Skeletal muscle tissue (tissue), 4 donors: ENCODE measurements around the gene HACE1. TPM values are rescaled to one million over a fixed set of nuclear protein-coding genes. Genes with fewer than 3 reads are reported as not detected.
"Not testable (repeated sequence)": the region's sequence is repeated elsewhere in the genome, so short reads cannot be mapped to it uniquely, and the experiment has no call there.

Source experiments
- H3K27ac ChIP-seq: one replicate; pipeline ENCODE4 v1.7.0; 2013; ENCODE audit warnings: mild to moderate bottlenecking, low read depth, low read length, inconsistent platforms
- H3K27me3 ChIP-seq, 3 donors: one replicate each; pipeline ENCODE4 v1.7.0; 2013; ENCODE audit warnings: low read length in 3 of 3; ENCODE audit not compliant: control insufficient read depth in 3 of 3, insufficient read depth in 3 of 3
- H3K36me3 ChIP-seq, 3 donors: one replicate each; pipeline ENCODE4 v1.7.0; 2013; ENCODE audit warnings: low read length in 3 of 3; ENCODE audit not compliant: control insufficient read depth in 3 of 3, insufficient read depth in 3 of 3
- H3K4me1 ChIP-seq, 3 donors: one replicate each; pipeline ENCODE4 v1.7.0; 2013; ENCODE audit warnings: low read length in 3 of 3, mild to moderate bottlenecking in 3 of 3; ENCODE audit not compliant: control insufficient read depth in 3 of 3, insufficient read depth in 3 of 3
- H3K4me3 ChIP-seq, 3 donors: one replicate each; pipeline ENCODE4 v1.7.0; 2013; ENCODE audit warnings: low read length in 3 of 3
- H3K9ac ChIP-seq, 3 donors: one replicate each; pipeline ENCODE4 v1.7.0; 2013; ENCODE audit warnings: low read length in 3 of 3, mild to moderate bottlenecking in 3 of 3, moderate library complexity in 2 of 3, low read depth in 1 of 3
- H3K9me3 ChIP-seq, 3 donors: one replicate each; pipeline ENCODE4 v1.7.0; 2013; ENCODE audit warnings: low read length in 3 of 3; ENCODE audit not compliant: control insufficient read depth in 3 of 3
- total RNA-seq: library from RNA; depleted of rRNA; stranded (reverse); fragments of >200 nt; gene quantifications from one replicate; pipeline ENCODE4 v1.2.3, GENCODE V29; 2014
- donor health status: Osteomylitis.

HACE1 gene
- total RNA-seq, 1 donor from 2014 or later: 19.8 TPM

- peaks cover 0 to 7% (median 0%) of the 10 kb centered on the region in 3 donors for H3K9me3 ChIP-seq
- H3K4me1 ChIP-seq: no peaks in the 10 kb centered on the region
- H3K36me3 ChIP-seq: peaks cover 5 to 9% (median 7%) of the 10 kb centered on the region in 3 donors
- no peak overlapping the region for H3K4me3 ChIP-seq
- H3K27me3 ChIP-seq: no peaks in the 10 kb centered on the region
- no peak overlapping the region for H3K27ac ChIP-seq
- no peak overlapping the region for H3K9ac ChIP-seq
Observed at GRCh38 chr6:104750449-104750848, 109.3 kb downstream of the HACE1 start.

- H3K36me3 ChIP-seq, H3K27ac ChIP-seq, H3K4me3 ChIP-seq, H3K9me3 ChIP-seq, H3K4me1 ChIP-seq, H3K27me3 ChIP-seq, H3K9ac ChIP-seq: not testable (repeated sequence)
Observed at GRCh38 chr6:104739124-104739523, 120.6 kb downstream of the HACE1 start.

- not testable (repeated sequence) for H3K4me3 ChIP-seq, H3K9ac ChIP-seq, H3K27me3 ChIP-seq, H3K4me1 ChIP-seq, H3K27ac ChIP-seq, H3K36me3 ChIP-seq, H3K9me3 ChIP-seq
Observed at GRCh38 chr6:104737567-104737966, 122.2 kb downstream of the HACE1 start.

- H3K36me3 ChIP-seq: no peaks in the 10 kb centered on the region
- H3K4me1 ChIP-seq: no peaks in the 10 kb centered on the region
- H3K9me3 ChIP-seq: no peaks in the 10 kb centered on the region
- no peak overlapping the region for H3K9ac ChIP-seq
- no peaks in the 10 kb centered on the region for H3K27me3 ChIP-seq
- no peak overlapping the region for H3K4me3 ChIP-seq
- H3K27ac ChIP-seq: no peak overlapping the region
Observed at GRCh38 chr6:104736545-104736944, 123.2 kb downstream of the HACE1 start.

GRCh38 chr6:104730450-104730849 lies 129.3 kb downstream of the HACE1 start:
- Histone ChIP-seq H3K4me1 (no peaks in the 10 kb centered on the region), H3K27ac (no peak overlapping the region), H3K4me3 (no peak overlapping the region), H3K27me3 (no peaks in the 10 kb centered on the region), H3K9me3 (no peaks in the 10 kb centered on the region), H3K36me3 (peaks cover 0 to 3% (median 0%) of the 10 kb centered on the region in 3 donors), H3K9ac (no peak overlapping the region)

- no peak overlapping the region for H3K27ac ChIP-seq
- no peaks in the 10 kb centered on the region for H3K4me1 ChIP-seq
- no peak overlapping the region for H3K4me3 ChIP-seq
- H3K36me3 ChIP-seq: peaks cover 0 to 3% (median 0%) of the 10 kb centered on the region in 3 donors
- H3K27me3 ChIP-seq: no peaks in the 10 kb centered on the region
- no peaks in the 10 kb centered on the region for H3K9me3 ChIP-seq
- H3K9ac ChIP-seq: no peak overlapping the region
Observed at GRCh38 chr6:104729433-104729832, 130.3 kb downstream of the HACE1 start.

- Histone ChIP-seq H3K36me3 (peaks cover 0 to 3% (median 0%) of the 10 kb centered on the region in 3 donors), H3K27me3 (no peaks in the 10 kb centered on the region), H3K4me1 (no peaks in the 10 kb centered on the region), H3K9me3 (no peaks in the 10 kb centered on the region), H3K9ac (no peak overlapping the region), H3K27ac (no peak overlapping the region), H3K4me3 (no peak overlapping the region)
Observed at GRCh38 chr6:104728448-104728847, 131.3 kb downstream of the HACE1 start.

- no peaks in the 10 kb centered on the region for H3K4me1 ChIP-seq
- H3K9me3 ChIP-seq: no peaks in the 10 kb centered on the region
- no peak overlapping the region for H3K4me3 ChIP-seq
- no peak overlapping the region for H3K9ac ChIP-seq
- H3K27me3 ChIP-seq: no peaks in the 10 kb centered on the region
- no peaks in the 10 kb centered on the region for H3K36me3 ChIP-seq
- H3K27ac ChIP-seq: no peak overlapping the region
Observed at GRCh38 chr6:104718672-104719071, 141.0 kb downstream of the HACE1 start.

- Histone ChIP-seq H3K4me1 (no peaks in the 10 kb centered on the region), H3K36me3 (no peaks in the 10 kb centered on the region), H3K9ac (no peak overlapping the region), H3K27me3 (no peaks in the 10 kb centered on the region), H3K4me3 (no peak overlapping the region), H3K9me3 (no peaks in the 10 kb centered on the region), H3K27ac (no peak overlapping the region)
Observed at GRCh38 chr6:104716858-104717257, 142.9 kb downstream of the HACE1 start.

- no peaks in the 10 kb centered on the region for H3K36me3 ChIP-seq
- H3K4me1 ChIP-seq: no peaks in the 10 kb centered on the region
- H3K27ac ChIP-seq: no peak overlapping the region
- no peaks in the 10 kb centered on the region for H3K27me3 ChIP-seq
- no peak overlapping the region for H3K9ac ChIP-seq
- no peak overlapping the region for H3K4me3 ChIP-seq
- H3K9me3 ChIP-seq: no peaks in the 10 kb centered on the region
Observed at GRCh38 chr6:104714796-104715195, 144.9 kb downstream of the HACE1 start.

- Histone ChIP-seq H3K27me3 (no peaks in the 10 kb centered on the region), H3K4me3 (no peak overlapping the region), H3K4me1 (no peaks in the 10 kb centered on the region), H3K9ac (no peak overlapping the region), H3K9me3 (no peaks in the 10 kb centered on the region), H3K27ac (no peak overlapping the region), H3K36me3 (no peaks in the 10 kb centered on the region)
Observed at GRCh38 chr6:104713982-104714381, 145.7 kb downstream of the HACE1 start.
